Measurements from ENCODE around the gene NTM. TPM values are rescaled to one million over a fixed set of nuclear protein-coding genes. Genes with fewer than 3 reads are reported as not detected.

Gene NTM
- total and polyA plus RNA-seq, 2 of the 8 experiments (the other 6 are each of a cell fraction or from before 2014, with no cell fraction given), result 13.4 to 20.0 TPM

DNA sequence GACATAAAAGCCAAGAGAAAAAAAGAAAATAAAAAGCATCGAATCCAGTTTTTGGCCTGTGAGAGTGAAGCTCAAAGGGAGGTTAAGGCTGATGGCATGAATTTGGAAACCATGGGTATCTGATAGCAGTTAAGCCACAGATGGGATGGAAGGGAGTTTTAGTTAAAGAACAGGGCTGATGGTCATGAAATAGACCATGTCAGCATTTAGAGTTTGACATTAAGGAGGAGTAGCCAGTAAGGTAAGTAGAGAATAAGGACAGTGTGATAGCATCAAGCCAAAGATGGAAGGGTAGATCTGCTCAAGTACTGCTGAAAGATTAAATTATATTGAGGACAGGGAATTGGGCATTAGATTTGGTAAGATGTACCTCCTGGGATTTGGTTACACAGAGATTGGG is 826.5 kb downstream of the NTM start:
- no peaks in the 10 kb centered on the region for H3K27me3 ChIP-seq (replicated peaks in 1 of 4; ENCODE audit: control insufficient read depth in 3 of 4, extremely low read depth in 1 of 4, insufficient read depth in 3 of 4, low read length in 3 of 4)
- no peak overlapping the region for H3K4me3 ChIP-seq (ENCODE audit: extremely low read depth in 1 of 4, insufficient read depth in 2 of 4, low read depth in 3 of 4, low read length in 4 of 4)
- H3K9ac ChIP-seq (replicated peaks in 1 of 4; ENCODE audit: extremely low read depth in 1 of 4, low read depth in 3 of 4, low read length in 3 of 4), result no peak overlapping the region
- POLR2A ChIA-PET (ENCODE audit: partially characterized antibody), result no interaction called here
- H3K4me1 ChIP-seq (replicated peaks in 1 of 4; ENCODE audit: control insufficient read depth in 3 of 4, insufficient read depth in 4 of 4, low read length in 3 of 4), result no peaks in the 10 kb centered on the region
- H4K8ac ChIP-seq (ENCODE audit: extremely low read depth, insufficient read depth, low read length), result no peak overlapping the region
- 69% methylated on average over 1 of the region's 1 CpG; no CpG with 5 or more reads in 1 of the 2 experiments for WGBS, 2 experiments (ENCODE audit: extremely low coverage in 1 of 2, insufficient coverage in 1 of 2, insufficient read length in 1 of 2, insufficient replicate concordance in 2 of 2, low coverage in 1 of 2, low lambda C conversion rate in 2 of 2, missing lambda C conversion rate in 1 of 2)
- H2AFZ ChIP-seq (ENCODE audit: low read length), result no peak overlapping the region
- H3K27ac ChIP-seq (ENCODE audit: low read depth, low read length), result no peak overlapping the region
- no peaks in the 10 kb centered on the region for H3K36me3 ChIP-seq (ENCODE audit: control insufficient read depth in 2 of 4, insufficient read depth in 4 of 4, low read length in 3 of 4)
- TF ChIP-seq, protein P1, sequence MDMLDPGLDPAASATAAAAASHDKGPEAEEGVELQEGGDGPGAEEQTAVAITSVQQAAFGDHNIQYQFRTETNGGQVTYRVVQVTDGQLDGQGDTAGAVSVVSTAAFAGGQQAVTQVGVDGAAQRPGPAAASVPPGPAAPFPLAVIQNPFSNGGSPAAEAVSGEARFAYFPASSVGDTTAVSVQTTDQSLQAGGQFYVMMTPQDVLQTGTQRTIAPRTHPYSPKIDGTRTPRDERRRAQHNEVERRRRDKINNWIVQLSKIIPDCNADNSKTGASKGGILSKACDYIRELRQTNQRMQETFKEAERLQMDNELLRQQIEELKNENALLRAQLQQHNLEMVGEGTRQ (IDR thresholded peaks at IDR 0.05; ENCODE audit: low read length), result no peak
- TF ChIP-seq SUZ12 (IDR thresholded peaks at IDR 0.05; ENCODE audit: low read length) (no peak), TAF7 (optimal IDR thresholded peaks at IDR 0.05; ENCODE audit: borderline replicate concordance, low read depth, low read length) (no peak)
- TF ChIP-seq, protein P2, sequence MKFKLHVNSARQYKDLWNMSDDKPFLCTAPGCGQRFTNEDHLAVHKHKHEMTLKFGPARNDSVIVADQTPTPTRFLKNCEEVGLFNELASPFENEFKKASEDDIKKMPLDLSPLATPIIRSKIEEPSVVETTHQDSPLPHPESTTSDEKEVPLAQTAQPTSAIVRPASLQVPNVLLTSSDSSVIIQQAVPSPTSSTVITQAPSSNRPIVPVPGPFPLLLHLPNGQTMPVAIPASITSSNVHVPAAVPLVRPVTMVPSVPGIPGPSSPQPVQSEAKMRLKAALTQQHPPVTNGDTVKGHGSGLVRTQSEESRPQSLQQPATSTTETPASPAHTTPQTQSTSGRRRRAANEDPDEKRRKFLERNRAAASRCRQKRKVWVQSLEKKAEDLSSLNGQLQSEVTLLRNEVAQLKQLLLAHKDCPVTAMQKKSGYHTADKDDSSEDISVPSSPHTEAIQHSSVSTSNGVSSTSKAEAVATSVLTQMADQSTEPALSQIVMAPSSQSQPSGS (IDR thresholded peaks at IDR 0.05; ENCODE audit: low read length), result no peak
- TF ChIP-seq, protein P3, sequence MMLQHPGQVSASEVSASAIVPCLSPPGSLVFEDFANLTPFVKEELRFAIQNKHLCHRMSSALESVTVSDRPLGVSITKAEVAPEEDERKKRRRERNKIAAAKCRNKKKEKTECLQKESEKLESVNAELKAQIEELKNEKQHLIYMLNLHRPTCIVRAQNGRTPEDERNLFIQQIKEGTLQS (IDR thresholded peaks at IDR 0.05; ENCODE audit: insufficient read depth, low read depth, low read length), result no peak
- no peak overlapping the region for H4K5ac ChIP-seq (ENCODE audit: insufficient read length, low read depth, low read length)
- CTCF ChIA-PET (ENCODE audit: partially characterized antibody), result interaction anchor here (1.5 to 5.6 kb wide), 2 partner anchors 10 to 205 kb away, joined by 3 to 41 read pairs; no protein-coding TSS in a partner anchor
- H2BK5ac ChIP-seq (ENCODE audit: low read depth, low read length), result no peak overlapping the region
- no peak overlapping the region for H3K4me2 ChIP-seq (ENCODE audit: insufficient read depth in 1 of 2, low read depth in 2 of 2, low read length in 2 of 2)
- no peak overlapping the region for H3K4ac ChIP-seq (replicated peaks; ENCODE audit: insufficient read length, low read depth, low read length)
- H2BK15ac ChIP-seq (ENCODE audit: low read length), result no peak overlapping the region
- no peaks in the 10 kb centered on the region for H3K23me2 ChIP-seq (ENCODE audit: low read depth, low read length)
- DNase-seq (ENCODE audit: low read depth in 1 of 2, low spot score in 2 of 2) (no peak), FAIRE-seq (no peak)
- H3K14ac ChIP-seq (ENCODE audit: insufficient read length), result no peak overlapping the region
- no peak overlapping the region for H2BK120ac ChIP-seq (replicated peaks; ENCODE audit: low read depth, low read length)
- H2BK20ac ChIP-seq (ENCODE audit: low read length), result no peak overlapping the region
- H3K23ac ChIP-seq (ENCODE audit: insufficient read length), result no peak overlapping the region
- H4K91ac ChIP-seq (replicated peaks; ENCODE audit: insufficient read length, low read length), result no peak overlapping the region
- H3K56ac ChIP-seq (replicated peaks; ENCODE audit: insufficient read length, low read depth, low read length), result no peak overlapping the region
- no peak overlapping the region for H2BK12ac ChIP-seq (ENCODE audit: low read depth, low read length)
- no peak overlapping the region for H3K18ac ChIP-seq (ENCODE audit: extremely low read depth, low read length)
- no peaks in the 10 kb centered on the region for H4K20me1 ChIP-seq (replicated peaks in 1 of 2; ENCODE audit: control insufficient read depth in 1 of 2, insufficient read depth in 2 of 2, low read length in 2 of 2)
- no peaks in the 10 kb centered on the region for H3K79me2 ChIP-seq (ENCODE audit: control insufficient read depth in 1 of 2, insufficient read depth in 2 of 2, low read length in 2 of 2)
- H3K79me1 ChIP-seq (ENCODE audit: low read depth, low read length), result no peaks in the 10 kb centered on the region; the same call in 1 of the 2 replicates
- H2AK5ac ChIP-seq (ENCODE audit: low read depth, low read length), result no peak overlapping the region
- no peaks in the 10 kb centered on the region for H3K9me3 ChIP-seq (ENCODE audit: insufficient read depth in 2 of 2, low read depth in 1 of 2, low read length in 1 of 2)
